PC-9 (cell line): ENCODE measurements around the gene PUDP. TPM values are rescaled to one million over a fixed set of nuclear protein-coding genes. Genes with fewer than 3 reads are reported as not detected.

Source experiments
- Bru-seq: library from RNA; stranded (reverse); fragments of 400-500 nt; gene quantifications from one replicate; lab custom pipeline; 2021; lab: Mats Ljungman, UMichigan
- BruChase-seq, 2 experiments: library from RNA; stranded (reverse); fragments of 400-500 nt; gene quantifications; one replicate each; lab custom pipeline; 2021; lab: Mats Ljungman, UMichigan
- BruUV-seq: library from RNA; stranded (reverse); fragments of 400-500 nt; replicated peaks from 2 replicates; lab custom pipeline; 2021; lab: Mats Ljungman, UMichigan
- CTCF ChIA-PET: fragments of 300-600 bp; sonication (Branson Sonifier 250); formaldehyde crosslinking; loops from one replicate; lab custom pipeline; 2022; ENCODE audit warnings: antibody characterized with exemption; lab: Charles Lee
- POLR2A ChIA-PET: fragments of 300-600 bp; sonication (Branson Sonifier 250); formaldehyde crosslinking; loops from one replicate; lab custom pipeline; 2022; ENCODE audit warnings: antibody characterized with exemption; ENCODE audit not compliant: unreplicated experiment; lab: Charles Lee
- DNase-seq, 2 experiments: peaks; one replicate each; pipeline versions ENCODE4 v3.0.0 to v3.0.0-alpha.2; 2015 to 2022; ENCODE audit warnings: mixed read lengths in 1 of 2
- H2AFZ ChIP-seq: fragments of 200-600 bp; sonication (generic); 2 replicates; pipeline ENCODE4 v1.8.1; 2017; ENCODE audit warnings: antibody characterized with exemption
- H3F3A ChIP-seq: fragments of 200-600 bp; sonication (generic); 2 replicates; pipeline ENCODE4 v1.8.1; 2017; ENCODE audit warnings: antibody characterized with exemption, mild to moderate bottlenecking, low read depth; ENCODE audit not compliant: insufficient read depth
- H3K27ac ChIP-seq: fragments of 200-600 bp; sonication (generic); 2 replicates; pipeline ENCODE4 v1.6.1; 2016; ENCODE audit warnings: mixed run types
- H3K27me3 ChIP-seq: fragments of 200-600 bp; sonication (generic); 2 replicates; pipeline ENCODE4 v1.6.1; 2016; ENCODE audit warnings: low read depth, mixed run types; ENCODE audit not compliant: insufficient read depth
- H3K36me3 ChIP-seq: fragments of 200-600 bp; sonication (generic); 2 replicates; pipeline ENCODE4 v1.6.1; 2016; ENCODE audit warnings: low read depth, mixed run types
- H3K4me1 ChIP-seq: fragments of 200-600 bp; sonication (generic); replicated peaks from 2 replicates; pipeline ENCODE4 v1.6.1; 2016; ENCODE audit warnings: mixed run types; ENCODE audit not compliant: insufficient read depth
- H3K4me2 ChIP-seq: fragments of 200-600 bp; sonication (generic); 2 replicates; pipeline ENCODE4 v1.6.1; 2017; ENCODE audit warnings: mixed run types
- H3K4me3 ChIP-seq: fragments of 200-600 bp; sonication (generic); 2 replicates; pipeline ENCODE4 v1.6.1; 2016; ENCODE audit warnings: mixed run types
- H3K79me2 ChIP-seq: fragments of 200-600 bp; sonication (generic); 2 replicates; pipeline ENCODE4 v1.6.1; 2017; ENCODE audit warnings: low read depth, mixed run types
- H3K9me2 ChIP-seq: fragments of 200-600 bp; sonication (generic); 2 replicates; pipeline ENCODE4 v1.8.1; 2017; ENCODE audit warnings: mild to moderate bottlenecking; ENCODE audit not compliant: insufficient read depth
- H3K9me3 ChIP-seq: fragments of 200-600 bp; sonication (generic); 2 replicates; pipeline ENCODE4 v1.8.1; 2016; ENCODE audit warnings: low read depth; ENCODE audit not compliant: insufficient read depth
- H4K20me1 ChIP-seq: fragments of 200-600 bp; sonication (generic); 2 replicates; pipeline ENCODE4 v1.8.1; 2017; ENCODE audit not compliant: insufficient read depth
- EZH2 ChIP-seq: fragments of 200-600 bp; sonication (generic); IDR thresholded peaks from 2 replicates; pipeline ENCODE4 v1.8.0; 2017; ENCODE audit warnings: antibody characterized with exemption, low read depth
- intact Hi-C: fragments of 100-400 bp; cut with micrococcal nuclease; formaldehyde crosslinking; loops from one replicate; pipeline ENCODE4 v1.10.0; 2022; ENCODE audit not compliant: unreplicated experiment
- long read RNA-seq: library from polyadenylated mRNA; stranded (forward); transcript quantifications from one replicate; pipeline ENCODE4 v2.0.0, GENCODE V29; 2022
- total RNA-seq: library from RNA; stranded (reverse); gene quantifications from 2 replicates; pipeline ENCODE4 v1.2.3, GENCODE V29; 2021
- TF ChIP-seq, protein P1 (sequence below): fragments of 200-600 bp; sonication (generic); conservative IDR thresholded peaks from 2 replicates; pipeline ENCODE4 v1.6.1; 2017; ENCODE audit warnings: mixed run types, antibody characterized with exemption, mild to moderate bottlenecking, moderate library complexity

The PUDP gene
- total RNA-seq (22.6 and 24.9 TPM in 2 replicates), Bru-seq, nascent RNA (percentile 71 among the genes with signal in this experiment), BruChase-seq, experiment 1, labeled RNA remaining after a 2-hour chase (percentile 57 among the genes with signal in this experiment), BruChase-seq, experiment 2, labeled RNA remaining after a 6-hour chase (percentile 53 among the genes with signal in this experiment)
- long read RNA-seq, transcript PUDP-201 (4 exons, 2,140 nt), result major isoform, 28 of 31 reads
- long read RNA-seq, partial matches to known transcripts, result 1 of 31 reads
- long read RNA-seq, other reads (novel, unspliced or antisense), result 1 of 31 reads

DNA sequence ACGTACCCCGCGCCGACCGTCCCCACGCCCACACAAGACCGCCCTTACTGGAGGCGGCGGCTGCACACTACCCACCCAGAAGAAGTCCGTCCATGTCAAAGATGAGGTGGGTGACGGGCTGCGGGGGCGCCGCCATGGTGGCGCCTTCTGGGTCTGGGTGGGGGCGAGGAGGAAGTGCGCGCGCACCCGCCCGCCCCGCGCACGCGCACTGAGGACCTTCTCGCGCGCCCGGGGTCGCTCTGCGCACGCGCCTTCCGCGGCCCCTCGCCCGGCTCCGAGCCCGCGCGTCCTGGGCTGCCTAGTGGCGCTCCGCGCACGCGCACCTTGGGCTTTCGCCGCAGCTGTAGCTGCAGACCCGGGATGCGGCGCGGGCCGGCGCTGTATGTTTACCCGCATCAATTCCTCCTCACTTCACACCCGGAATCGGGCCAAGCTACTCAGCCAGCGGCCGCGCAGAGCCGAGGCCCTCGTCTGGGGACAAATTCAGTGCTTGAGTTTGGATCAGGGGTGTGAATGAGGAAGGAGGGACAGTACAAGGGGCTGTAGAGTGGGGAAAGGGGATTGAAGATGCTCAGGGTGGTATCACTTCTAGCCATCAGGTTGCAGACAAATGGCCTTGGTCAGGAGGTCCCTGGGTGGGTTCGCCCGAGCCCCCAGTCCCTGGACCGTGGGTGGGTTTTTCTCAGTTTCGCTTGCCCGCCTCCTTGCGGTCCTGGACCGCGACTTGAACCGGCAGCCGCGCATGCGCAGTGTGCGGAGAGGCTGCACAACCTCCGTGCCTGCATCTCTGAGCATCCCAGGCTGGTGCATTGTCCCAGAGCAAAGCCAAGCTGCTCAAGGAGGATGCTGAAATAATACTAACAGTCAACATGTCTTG lies at the start of gene PUDP:
Gene PUDP (minus strand): TSS at position 176 of the 877 bp plus-strand sequence. CDS start 40 bp downstream, at position 136.
- H3K4me3 ChIP-seq, result peak within 1 kb of the TSS; percentile 90
- peak within 1 kb of the TSS; percentile 97 for H2AFZ ChIP-seq
- ChIA-PET CTCF (no interaction called here), POLR2A (interaction anchor here (0.7 kb wide), 1 partner anchor 452 kb away, joined by 3 read pairs; no protein-coding TSS in a partner anchor)
- BruUV-seq, result TSS peak; percentile 51
- TF ChIP-seq EZH2, result no peak
- TF ChIP-seq, protein P1, sequence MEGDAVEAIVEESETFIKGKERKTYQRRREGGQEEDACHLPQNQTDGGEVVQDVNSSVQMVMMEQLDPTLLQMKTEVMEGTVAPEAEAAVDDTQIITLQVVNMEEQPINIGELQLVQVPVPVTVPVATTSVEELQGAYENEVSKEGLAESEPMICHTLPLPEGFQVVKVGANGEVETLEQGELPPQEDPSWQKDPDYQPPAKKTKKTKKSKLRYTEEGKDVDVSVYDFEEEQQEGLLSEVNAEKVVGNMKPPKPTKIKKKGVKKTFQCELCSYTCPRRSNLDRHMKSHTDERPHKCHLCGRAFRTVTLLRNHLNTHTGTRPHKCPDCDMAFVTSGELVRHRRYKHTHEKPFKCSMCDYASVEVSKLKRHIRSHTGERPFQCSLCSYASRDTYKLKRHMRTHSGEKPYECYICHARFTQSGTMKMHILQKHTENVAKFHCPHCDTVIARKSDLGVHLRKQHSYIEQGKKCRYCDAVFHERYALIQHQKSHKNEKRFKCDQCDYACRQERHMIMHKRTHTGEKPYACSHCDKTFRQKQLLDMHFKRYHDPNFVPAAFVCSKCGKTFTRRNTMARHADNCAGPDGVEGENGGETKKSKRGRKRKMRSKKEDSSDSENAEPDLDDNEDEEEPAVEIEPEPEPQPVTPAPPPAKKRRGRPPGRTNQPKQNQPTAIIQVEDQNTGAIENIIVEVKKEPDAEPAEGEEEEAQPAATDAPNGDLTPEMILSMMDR, result no peak
- peak within 1 kb of the TSS; percentile 99 for H3K27ac ChIP-seq
- H3F3A ChIP-seq, result peaks cover 23% of the 10 kb centered on the region
- peak; percentile 75 to 81 for DNase-seq
- no peaks in the 10 kb centered on the region for H3K27me3 ChIP-seq
- H3K4me2 ChIP-seq, result peak within 1 kb of the TSS; percentile 85
- H4K20me1 ChIP-seq, result no peaks in the 10 kb centered on the region
- no peaks in the 10 kb centered on the region for H3K36me3 ChIP-seq
- peaks cover 37% of the 10 kb centered on the region for H3K4me1 ChIP-seq
- intact Hi-C loops, result no loop called here
- H3K9me3 ChIP-seq, result no peaks in the 10 kb centered on the region
- H3K79me2 ChIP-seq, result peaks cover 61% of the 10 kb centered on the region
- H3K9me2 ChIP-seq, result no peaks in the 10 kb centered on the region

DNA sequence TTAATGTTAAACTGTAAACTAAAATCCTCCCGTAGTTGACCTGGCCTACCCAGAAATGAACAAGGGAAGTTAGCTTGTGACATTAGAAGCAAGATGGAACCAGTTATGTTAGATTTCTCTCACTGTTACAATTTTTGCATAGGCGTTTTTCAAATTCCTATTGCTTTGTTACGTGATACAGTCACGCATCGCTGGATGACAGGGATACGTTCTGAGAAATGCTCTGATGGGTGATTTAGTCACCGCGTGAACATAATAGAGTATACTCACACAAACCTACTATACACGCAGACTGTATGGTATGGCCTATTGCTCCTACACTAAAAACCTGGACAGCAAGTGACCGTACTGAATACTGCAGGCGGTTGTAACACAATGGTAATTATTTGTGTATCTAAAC lies 46.7 kb upstream of the PUDP start:
- BruUV-seq, result no TSS peak
- CTCF ChIA-PET, result no interaction called here
- peaks cover 7% of the 10 kb centered on the region; the same call in 1 of the 2 replicates for H3F3A ChIP-seq

DNA sequence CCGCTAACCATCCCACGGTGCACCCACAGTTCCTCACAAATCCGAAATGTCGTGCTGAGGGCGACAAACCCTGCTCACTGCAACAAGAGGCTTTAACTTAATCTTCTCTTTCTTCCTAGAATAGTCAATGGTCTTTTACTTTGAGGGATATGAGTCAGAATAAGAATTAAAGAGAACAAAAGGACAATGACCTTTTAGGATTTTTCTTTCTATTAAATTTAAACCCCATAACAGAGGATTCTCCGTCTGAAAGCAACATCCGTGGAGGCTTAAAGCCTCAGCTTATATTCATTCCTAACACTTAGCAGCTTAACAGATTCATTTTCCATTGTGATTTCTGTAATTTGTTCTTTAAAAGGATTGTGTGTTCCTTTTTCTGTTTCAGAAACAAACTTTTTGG lies 44.9 kb upstream of the PUDP start:
- H3K27ac ChIP-seq, result no peak overlapping the region
- BruUV-seq, result no TSS peak
- ChIA-PET CTCF (no interaction called here), POLR2A (no interaction called here)
- intact Hi-C loops, result no loop called here
- no peaks in the 10 kb centered on the region for H4K20me1 ChIP-seq
- no peaks in the 10 kb centered on the region for H3K36me3 ChIP-seq
- no peak overlapping the region for H3K4me3 ChIP-seq
- TF ChIP-seq, protein P1, result no peak
- TF ChIP-seq EZH2, result no peak
- no peaks in the 10 kb centered on the region for H3F3A ChIP-seq
- DNase-seq, result no peak
- no peaks in the 10 kb centered on the region for H3K4me1 ChIP-seq
- no peaks in the 10 kb centered on the region for H3K9me2 ChIP-seq
- H3K79me2 ChIP-seq, result no peaks in the 10 kb centered on the region
- no peak overlapping the region for H2AFZ ChIP-seq
- no peak overlapping the region for H3K4me2 ChIP-seq
- no peaks in the 10 kb centered on the region for H3K27me3 ChIP-seq
- no peaks in the 10 kb centered on the region for H3K9me3 ChIP-seq

More for the DNA sequence above, 46.7 kb upstream of the PUDP start:
- no peaks in the 10 kb centered on the region for H3K9me2 ChIP-seq
- no peak overlapping the region for H2AFZ ChIP-seq
- H4K20me1 ChIP-seq, result no peaks in the 10 kb centered on the region
- H3K4me2 ChIP-seq, result no peak overlapping the region
- no peak for DNase-seq
- TF ChIP-seq EZH2, result no peak
- POLR2A ChIA-PET, result no interaction called here
- H3K9me3 ChIP-seq, result no peaks in the 10 kb centered on the region
- no peak overlapping the region for H3K4me3 ChIP-seq
- peaks cover 8% of the 10 kb centered on the region for H3K4me1 ChIP-seq
- intact Hi-C loops, result no loop called here
- H3K27me3 ChIP-seq, result no peaks in the 10 kb centered on the region
- no peak overlapping the region for H3K27ac ChIP-seq
- H3K79me2 ChIP-seq, result no peaks in the 10 kb centered on the region
- no peaks in the 10 kb centered on the region for H3K36me3 ChIP-seq
